ENCODE data around the gene OTOS.

The OTOS gene

GRCh38 chr2:240149943-240150784, 9.7 kb upstream of the OTOS start:
- peak in 1 of 2 experiments; percentile 77 for DNase-seq

- no peak for DNase-seq
Observed at GRCh38 chr2:240147911-240148587, 7.6 kb upstream of the OTOS start.

- no peak for DNase-seq
Observed at GRCh38 chr2:240147382-240147781, 6.9 kb upstream of the OTOS start.

DNA sequence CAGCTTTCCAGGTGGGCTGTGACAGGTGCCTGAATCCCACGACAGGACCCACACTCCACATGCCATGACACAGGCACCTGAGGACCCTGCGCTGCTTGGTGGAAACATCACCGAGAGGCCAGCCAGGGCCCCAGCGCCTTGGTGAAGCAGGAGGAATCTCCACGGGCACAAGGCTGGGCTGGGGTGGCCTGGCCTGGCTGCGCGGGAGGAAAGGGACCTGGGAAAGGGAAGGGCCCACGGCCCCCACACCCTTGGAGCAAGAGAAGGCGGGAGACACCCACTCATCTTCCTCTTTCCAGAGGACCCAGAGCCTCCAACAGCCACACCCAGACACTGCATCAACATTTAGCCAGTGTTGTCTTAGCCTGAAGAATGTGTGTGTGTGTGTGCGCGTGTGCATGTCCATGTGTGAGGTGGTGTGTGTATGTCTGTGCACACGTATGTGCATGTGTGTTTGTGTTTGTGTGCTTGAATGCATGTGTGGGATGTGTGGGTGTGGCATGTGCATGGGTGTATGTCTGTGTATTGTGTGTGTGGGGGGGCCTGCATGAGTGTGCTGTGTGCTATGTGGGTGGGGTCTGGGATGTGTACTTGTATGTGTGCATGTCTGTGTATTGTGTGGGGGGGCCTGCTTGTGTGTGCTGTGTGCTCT, 6.3 kb upstream of the OTOS start:
- no peak for DNase-seq

GRCh38 chr2:240146141-240146561, 5.7 kb upstream of the OTOS start:
- no peak for DNase-seq

DNA sequence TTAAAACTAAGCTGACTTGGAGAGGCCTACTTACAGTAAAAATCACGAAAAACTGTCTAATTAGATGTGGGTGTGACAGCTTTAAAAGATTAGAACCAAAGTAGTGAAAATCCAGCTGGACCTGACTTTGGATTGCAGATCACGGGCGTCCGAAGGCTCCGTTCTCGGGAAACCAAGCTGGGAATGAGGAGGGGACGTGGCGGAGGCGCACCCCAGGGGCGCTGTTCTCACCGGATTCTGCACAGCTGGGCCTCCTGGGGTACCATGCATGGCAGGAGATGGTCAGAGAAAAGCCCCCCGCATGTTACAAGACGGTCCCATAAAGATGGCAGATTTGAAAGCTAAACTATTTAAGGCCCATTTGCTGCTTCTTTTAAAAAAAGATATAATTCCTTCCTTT, 5.0 kb upstream of the OTOS start:
- no peak for DNase-seq

GRCh38 chr2:240144649-240145261, 4.3 kb upstream of the OTOS start:
- DNase-seq = no peak

- DNase-seq = peak in 1 of 2 experiments; percentile 80
Observed at GRCh38 chr2:240143801-240144648, 3.6 kb upstream of the OTOS start.

GRCh38 chr2:240143276-240143675, 2.8 kb upstream of the OTOS start:
- DNase-seq = no peak

DNA sequence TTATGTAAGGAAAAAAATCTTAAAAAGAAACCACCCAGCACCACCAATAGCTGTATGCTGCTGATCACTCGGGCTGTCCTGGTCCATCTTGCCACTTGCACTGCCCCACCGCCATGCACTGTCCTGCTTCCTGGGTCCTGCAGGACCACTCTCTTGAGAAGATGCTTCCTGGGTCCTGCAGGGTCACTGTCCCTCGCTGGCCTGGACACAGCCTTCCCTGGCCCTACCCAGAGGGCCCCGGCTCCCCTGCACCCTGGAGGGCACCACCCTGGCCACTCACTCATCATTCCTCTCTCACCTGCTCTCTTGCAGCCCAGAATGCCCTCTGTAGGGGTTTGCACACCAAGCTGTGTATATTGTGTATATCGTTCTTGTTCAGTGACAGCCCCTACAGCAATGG, 2.4 kb upstream of the OTOS start:
- no peak for DNase-seq

- no peak for DNase-seq
Observed at GRCh38 chr2:240142256-240142775, 1.9 kb upstream of the OTOS start.

DNA sequence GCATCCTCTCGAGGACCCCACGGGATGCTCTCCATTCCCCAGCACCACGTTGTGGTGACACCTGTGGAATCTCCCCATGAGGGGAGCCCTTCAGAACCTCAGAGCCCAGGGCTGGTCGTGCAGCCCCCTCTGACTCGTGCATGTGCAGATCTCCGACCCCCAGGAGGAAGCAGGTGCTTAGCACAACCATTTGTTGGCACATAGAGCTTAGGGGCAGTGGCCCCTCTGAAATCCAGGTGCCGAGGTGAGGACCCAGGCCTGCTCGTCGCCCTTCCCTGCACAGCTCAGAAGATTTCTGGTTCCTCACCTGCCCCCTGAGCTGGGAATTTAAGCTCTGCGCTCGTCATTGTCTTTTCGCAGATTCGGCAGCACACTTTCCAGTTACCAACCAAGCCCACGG, 1.3 kb upstream of the OTOS start:
- no peak for DNase-seq

DNA sequence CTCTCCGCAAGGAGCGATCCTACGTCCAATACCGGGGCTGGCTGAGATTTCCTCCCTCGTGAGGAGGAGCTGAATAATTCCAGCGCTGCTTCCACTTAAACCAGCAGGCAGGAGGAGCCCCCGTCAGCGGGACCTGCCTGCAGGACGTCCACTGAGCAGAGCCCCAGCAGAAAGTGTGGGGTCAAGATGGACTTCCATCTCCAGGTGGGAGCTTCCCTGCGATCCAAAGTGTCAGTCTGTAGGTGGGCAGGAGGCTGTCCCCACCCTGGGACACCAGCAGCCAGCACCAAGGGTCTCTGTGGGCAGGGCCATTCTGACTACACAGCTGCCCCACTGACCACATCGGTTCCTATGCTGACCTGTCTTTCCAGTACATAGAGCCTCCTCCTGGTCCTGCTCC, 462 bp upstream of the OTOS start:
- no peak for DNase-seq

DNA sequence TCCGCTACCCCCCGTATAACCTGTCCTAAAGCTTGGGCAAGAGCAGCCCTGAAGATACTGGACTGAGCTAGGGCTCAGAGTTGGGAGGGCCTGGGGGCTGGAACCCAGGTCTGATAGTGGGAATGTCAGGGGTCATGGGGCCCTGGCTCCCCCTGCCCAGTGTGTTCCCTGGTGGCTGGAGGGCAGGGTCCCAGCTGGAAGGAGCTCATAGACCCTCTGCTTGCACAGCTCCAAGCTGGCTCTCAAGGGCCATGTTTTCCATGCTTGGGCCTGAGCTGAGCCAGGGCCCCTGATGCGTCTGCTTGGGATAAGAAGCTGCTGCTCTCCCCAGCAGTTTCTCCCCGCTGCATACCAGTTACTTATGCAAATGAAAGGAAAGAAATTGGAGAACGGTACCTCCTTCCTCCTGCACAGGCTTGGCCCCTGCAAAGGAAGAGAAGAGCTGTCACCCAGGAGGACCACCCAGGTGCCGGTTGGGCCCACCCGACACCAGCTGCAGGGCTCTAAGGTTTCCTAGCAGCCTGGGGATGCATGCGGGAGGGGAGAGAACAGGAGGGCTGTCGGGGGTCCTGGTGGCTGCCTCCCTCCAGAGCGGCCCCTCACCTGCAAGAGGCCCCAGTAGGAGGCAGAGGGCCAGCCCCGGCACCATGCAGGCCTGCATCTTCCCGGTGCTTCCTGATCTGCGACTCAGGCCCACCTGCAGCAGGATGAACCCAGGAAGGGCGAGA, 628 bp downstream of the OTOS start:
- no peak for DNase-seq

- no peak for DNase-seq
Observed at GRCh38 chr2:240139011-240139441, 1.4 kb downstream of the OTOS start.

DNA sequence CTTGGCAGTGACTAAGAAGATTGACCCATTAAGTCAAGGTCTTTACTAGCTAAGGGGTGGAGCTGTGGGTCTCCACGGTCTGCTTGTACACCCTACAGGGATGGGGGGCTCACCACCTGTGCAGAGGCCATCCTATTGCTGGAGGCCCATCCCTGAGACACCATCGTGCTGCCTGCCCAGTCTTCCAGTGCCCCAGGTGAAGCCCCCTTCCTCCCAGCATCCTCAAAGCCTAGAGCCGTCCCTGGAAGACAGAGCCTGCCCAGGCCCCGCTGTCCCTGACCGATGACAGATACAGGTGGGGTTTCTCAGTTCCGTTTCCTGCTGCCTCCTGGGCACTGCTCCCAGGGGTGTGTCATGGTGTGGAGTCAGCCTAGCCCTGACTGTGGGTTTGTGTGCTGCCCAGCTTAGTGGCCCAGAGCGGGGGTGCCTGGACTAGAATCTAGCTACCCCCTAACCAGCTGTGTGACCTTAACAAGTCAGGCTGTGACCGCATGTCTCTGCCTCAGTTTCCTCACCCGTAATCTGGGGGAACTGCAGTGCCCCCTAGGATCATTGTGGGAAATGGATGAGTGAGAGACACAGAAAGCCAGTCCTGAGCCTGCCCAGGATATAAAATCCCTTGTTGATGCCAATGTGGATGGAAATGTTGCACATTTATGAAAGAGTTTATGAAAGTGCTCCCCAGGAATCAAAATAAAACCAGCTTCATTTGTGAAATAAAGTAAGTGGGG, 2.0 kb downstream of the OTOS start:
- DNase-seq = no peak

DNA sequence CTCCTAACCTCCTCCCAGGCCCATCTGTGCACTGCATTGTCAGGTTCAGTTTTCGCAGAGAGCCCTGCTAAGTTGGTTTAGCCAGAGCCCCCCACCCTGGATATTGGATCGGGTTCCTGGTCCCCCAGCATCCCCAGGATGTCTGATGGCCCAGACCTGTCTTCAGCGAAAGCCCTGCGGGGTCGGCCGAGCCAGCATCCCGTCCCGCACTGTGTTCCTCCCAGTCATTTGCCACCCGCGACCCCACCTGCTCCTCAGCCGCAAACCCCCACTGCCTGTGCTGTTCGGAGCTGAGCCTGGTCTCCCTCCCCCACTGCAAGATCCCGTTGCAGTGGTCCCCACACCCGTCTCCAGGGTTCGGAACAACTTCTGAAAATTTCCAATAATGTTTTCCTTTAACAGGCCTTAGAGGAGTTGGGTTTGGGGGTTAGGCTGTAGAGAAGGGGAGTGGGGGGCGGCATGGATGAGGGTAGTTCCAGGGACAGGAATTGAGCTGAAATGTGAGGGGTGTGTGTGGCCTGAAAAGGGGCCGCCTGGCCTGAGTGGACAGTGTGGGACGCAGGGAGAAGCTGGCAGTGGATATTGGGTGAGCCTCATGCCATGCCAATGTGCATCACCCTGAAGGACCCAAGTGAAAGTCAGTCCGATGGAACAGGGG, 2.7 kb downstream of the OTOS start:
- DNase-seq = no peak

DNA sequence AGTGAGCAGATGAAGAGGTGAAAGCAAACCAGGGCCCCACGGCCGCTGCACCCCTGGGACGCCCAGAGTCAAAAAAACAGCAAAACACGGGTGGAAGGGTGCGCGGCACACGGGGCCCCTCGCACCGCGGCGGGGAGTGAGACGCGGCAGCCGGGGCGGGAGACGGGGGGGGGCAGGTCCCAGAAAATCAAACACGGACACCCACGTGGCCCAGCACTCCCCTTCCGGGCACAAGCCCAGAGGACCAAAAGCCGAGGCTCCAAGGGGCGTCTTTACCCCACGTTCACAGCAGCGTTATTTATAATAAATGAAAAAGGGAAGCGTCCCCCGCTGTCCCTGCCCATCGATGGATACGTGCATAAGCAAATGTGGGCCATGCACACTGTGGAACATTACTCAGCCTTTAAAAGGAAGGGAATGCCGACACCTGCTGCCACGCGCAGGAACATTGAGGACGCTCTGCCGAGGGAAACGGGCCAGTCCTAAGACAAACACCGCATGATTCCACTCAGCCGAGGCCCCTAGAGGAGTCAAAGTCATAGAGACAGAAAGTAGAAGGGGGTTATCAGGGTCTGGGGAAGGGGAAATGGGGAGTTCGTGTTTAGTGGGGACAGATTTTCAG, 3.7 kb downstream of the OTOS start:
- peak in 1 of 2 experiments; percentile 47 for DNase-seq

DNA sequence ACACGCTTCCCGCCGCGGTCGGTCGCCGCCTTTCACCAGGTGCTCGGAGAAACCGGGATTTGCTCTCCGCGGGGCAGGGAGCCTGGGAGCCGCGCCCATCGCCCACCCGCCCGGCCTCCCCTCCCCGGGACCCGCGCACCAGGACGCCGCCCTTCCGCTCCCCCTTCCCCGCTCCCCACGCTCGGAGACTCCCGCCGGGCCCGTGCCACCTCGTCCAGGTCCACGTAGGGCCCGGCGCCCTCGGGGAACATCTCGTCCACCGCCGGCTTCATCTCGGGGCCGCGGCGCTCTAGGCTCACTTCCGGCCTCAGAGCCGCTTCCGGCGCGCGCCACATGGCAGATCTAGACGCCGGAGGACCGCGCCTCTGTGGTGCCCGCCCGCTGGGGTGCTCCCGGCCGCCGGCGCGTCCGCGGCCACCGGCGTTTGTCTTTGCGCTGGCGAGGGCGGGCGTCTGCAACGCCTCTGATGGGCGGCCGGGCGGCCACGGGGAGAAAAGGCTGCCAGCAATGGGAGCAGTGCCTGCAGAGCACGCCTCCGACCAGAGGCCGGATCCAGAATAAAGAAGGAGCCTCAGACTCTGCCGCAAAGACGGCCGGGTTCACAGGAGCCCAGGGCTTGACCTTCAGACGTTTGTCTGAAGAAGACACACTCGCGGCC, 4.3 kb downstream of the OTOS start, which contains the start of gene COPS9:
COPS9 (minus strand) TSS at position 293 of the 658 bp plus-strand sequence; CDS start at position 272, 21 bp downstream.
- DNase-seq = peak; percentile 48 to 93
